PC-3 (cell line): ENCODE measurements around the gene LRP1B.

Source experiments
- EZH2 ChIP-seq: fragments of 300-600 bp; sonication (generic); IDR thresholded peaks from one replicate; pipeline ENCODE4 v1.6.1; 2017; ENCODE audit warnings: antibody characterized with exemption, mild to moderate bottlenecking, low read length; ENCODE audit not compliant: unreplicated experiment
- EZH2phosphoT487 ChIP-seq: fragments of 300-600 bp; sonication (generic); IDR thresholded peaks from 2 replicates; pipeline ENCODE4 v1.6.1; 2018; ENCODE audit warnings: mild to moderate bottlenecking, antibody characterized with exemption, low read length, borderline replicate concordance
- TF ChIP-seq, protein P1 (sequence below): fragments of 300-600 bp; sonication (generic); conservative IDR thresholded peaks from 2 replicates; pipeline ENCODE4 v1.5.1; 2017; ENCODE audit warnings: antibody characterized with exemption, low read depth, mild to moderate bottlenecking, low read length

DNA sequence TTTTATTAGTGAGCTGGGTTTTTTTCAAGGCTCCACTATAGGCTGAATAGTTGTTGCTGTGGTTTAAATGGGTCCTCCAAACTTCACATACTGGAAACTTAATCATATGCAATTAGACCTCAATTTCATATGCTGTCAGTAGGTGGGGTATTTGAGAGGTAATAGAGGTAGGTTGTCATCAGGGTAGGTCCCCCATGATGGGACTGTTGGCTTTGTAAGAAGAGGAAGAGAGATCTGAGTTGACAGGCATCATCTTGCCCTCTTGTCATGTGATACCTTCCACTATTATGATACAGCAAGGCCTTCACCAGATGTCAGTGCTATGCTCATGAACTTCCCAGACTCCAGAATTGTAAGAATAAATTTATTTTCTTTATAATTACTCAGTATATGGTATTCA, 819.4 kb downstream of the LRP1B start:
- TF ChIP-seq, protein P1, sequence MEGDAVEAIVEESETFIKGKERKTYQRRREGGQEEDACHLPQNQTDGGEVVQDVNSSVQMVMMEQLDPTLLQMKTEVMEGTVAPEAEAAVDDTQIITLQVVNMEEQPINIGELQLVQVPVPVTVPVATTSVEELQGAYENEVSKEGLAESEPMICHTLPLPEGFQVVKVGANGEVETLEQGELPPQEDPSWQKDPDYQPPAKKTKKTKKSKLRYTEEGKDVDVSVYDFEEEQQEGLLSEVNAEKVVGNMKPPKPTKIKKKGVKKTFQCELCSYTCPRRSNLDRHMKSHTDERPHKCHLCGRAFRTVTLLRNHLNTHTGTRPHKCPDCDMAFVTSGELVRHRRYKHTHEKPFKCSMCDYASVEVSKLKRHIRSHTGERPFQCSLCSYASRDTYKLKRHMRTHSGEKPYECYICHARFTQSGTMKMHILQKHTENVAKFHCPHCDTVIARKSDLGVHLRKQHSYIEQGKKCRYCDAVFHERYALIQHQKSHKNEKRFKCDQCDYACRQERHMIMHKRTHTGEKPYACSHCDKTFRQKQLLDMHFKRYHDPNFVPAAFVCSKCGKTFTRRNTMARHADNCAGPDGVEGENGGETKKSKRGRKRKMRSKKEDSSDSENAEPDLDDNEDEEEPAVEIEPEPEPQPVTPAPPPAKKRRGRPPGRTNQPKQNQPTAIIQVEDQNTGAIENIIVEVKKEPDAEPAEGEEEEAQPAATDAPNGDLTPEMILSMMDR = no peak; the same call in 1 of the 2 replicates
- TF ChIP-seq EZH2 = no peak
- no peak for TF ChIP-seq EZH2phosphoT487
